Astrocyte (in vitro differentiated cells and primary cell): ENCODE data around the gene PKDCC.

ENCODE experiments used
- EZH2 ChIP-seq: IDR thresholded peaks from 2 replicates; pipeline ENCODE4 v1.6.1; 2012; ENCODE audit warnings: mild to moderate bottlenecking, low read length, inconsistent platforms; ENCODE audit not compliant: insufficient read depth
- TF ChIP-seq, protein P1 (sequence below): IDR thresholded peaks from 2 replicates; pipeline ENCODE4 v1.5.1; 2011; ENCODE audit warnings: low read depth, mild to moderate bottlenecking, inconsistent platforms, low read length, moderate library complexity; ENCODE audit not compliant: insufficient read depth

DNA sequence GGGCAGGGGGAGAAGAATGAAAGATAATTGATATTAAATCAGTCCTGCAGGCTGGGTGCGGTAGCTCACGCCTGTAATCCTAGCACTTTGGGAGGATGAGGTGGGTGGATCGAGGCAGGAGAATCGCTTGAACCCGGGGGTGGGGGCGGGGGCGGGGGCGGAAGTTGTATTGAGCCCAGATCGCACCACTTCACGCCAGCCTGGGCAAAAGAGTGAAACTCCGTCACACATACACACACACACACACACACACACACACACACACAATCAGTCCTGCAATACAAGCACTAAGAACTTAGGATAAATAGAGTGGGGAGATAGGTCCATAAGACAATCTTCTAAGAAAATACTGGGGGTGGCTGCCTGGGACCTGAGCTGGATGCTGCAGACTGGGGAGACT, 15.1 kb upstream of the PKDCC start:
- TF ChIP-seq EZH2, result no peak
- TF ChIP-seq, protein P1, sequence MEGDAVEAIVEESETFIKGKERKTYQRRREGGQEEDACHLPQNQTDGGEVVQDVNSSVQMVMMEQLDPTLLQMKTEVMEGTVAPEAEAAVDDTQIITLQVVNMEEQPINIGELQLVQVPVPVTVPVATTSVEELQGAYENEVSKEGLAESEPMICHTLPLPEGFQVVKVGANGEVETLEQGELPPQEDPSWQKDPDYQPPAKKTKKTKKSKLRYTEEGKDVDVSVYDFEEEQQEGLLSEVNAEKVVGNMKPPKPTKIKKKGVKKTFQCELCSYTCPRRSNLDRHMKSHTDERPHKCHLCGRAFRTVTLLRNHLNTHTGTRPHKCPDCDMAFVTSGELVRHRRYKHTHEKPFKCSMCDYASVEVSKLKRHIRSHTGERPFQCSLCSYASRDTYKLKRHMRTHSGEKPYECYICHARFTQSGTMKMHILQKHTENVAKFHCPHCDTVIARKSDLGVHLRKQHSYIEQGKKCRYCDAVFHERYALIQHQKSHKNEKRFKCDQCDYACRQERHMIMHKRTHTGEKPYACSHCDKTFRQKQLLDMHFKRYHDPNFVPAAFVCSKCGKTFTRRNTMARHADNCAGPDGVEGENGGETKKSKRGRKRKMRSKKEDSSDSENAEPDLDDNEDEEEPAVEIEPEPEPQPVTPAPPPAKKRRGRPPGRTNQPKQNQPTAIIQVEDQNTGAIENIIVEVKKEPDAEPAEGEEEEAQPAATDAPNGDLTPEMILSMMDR, result no peak
